Prostate gland (tissue), 2 donors: ENCODE data around the gene GAK.

Source experiments
- POLR2A ChIP-seq: fragments of 450-650 bp; IDR thresholded peaks from one replicate; pipeline ENCODE4 v1.6.1; 2016; ENCODE audit warnings: antibody characterized with exemption, mild to moderate bottlenecking
- TF ChIP-seq, protein P1 (sequence below), 4 experiments: fragments of 200-600 bp in 2 of 4; fragments of 450-650 bp in 2 of 4; sonication (generic) in 2 of 4; IDR thresholded peaks; 1 replicate in 3 of 4; 2 replicates in 1 of 4; pipeline ENCODE4 v1.5.1; 2016 to 2019; ENCODE audit warnings: antibody characterized with exemption in 4 of 4, mild to moderate bottlenecking in 2 of 4, moderate library complexity in 2 of 4

DNA sequence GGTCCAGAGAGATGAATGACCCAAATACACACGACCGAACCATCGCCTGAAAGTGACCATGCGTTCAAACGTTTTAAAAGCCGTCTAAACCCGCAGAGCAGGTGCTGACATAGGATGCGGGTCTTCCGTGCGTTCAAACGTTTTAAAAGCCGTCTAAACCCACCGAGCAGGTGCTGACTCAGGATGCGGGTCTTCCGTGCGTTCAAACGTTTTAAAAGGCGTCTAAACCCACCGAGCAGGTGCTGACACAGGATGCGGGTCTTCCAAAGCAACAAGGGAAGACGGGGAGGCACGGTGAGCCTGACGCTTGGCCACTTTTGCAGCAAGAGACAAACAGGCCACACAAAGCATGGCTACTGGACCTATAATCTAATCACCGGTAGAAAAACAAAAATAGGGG lies 47.2 kb downstream of the GAK start:
- TF ChIP-seq, protein P1, sequence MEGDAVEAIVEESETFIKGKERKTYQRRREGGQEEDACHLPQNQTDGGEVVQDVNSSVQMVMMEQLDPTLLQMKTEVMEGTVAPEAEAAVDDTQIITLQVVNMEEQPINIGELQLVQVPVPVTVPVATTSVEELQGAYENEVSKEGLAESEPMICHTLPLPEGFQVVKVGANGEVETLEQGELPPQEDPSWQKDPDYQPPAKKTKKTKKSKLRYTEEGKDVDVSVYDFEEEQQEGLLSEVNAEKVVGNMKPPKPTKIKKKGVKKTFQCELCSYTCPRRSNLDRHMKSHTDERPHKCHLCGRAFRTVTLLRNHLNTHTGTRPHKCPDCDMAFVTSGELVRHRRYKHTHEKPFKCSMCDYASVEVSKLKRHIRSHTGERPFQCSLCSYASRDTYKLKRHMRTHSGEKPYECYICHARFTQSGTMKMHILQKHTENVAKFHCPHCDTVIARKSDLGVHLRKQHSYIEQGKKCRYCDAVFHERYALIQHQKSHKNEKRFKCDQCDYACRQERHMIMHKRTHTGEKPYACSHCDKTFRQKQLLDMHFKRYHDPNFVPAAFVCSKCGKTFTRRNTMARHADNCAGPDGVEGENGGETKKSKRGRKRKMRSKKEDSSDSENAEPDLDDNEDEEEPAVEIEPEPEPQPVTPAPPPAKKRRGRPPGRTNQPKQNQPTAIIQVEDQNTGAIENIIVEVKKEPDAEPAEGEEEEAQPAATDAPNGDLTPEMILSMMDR (IDR thresholded peaks at IDR 0.05) = no peak
- no peak for TF ChIP-seq POLR2A
